ENCODE measurements around the gene CNOT1. TPM values are rescaled to one million over a fixed set of nuclear protein-coding genes. Genes with fewer than 3 reads are reported as not detected.

CNOT1 gene
- total RNA-seq, 1 experiment from 2014 or later = 299 TPM

DNA sequence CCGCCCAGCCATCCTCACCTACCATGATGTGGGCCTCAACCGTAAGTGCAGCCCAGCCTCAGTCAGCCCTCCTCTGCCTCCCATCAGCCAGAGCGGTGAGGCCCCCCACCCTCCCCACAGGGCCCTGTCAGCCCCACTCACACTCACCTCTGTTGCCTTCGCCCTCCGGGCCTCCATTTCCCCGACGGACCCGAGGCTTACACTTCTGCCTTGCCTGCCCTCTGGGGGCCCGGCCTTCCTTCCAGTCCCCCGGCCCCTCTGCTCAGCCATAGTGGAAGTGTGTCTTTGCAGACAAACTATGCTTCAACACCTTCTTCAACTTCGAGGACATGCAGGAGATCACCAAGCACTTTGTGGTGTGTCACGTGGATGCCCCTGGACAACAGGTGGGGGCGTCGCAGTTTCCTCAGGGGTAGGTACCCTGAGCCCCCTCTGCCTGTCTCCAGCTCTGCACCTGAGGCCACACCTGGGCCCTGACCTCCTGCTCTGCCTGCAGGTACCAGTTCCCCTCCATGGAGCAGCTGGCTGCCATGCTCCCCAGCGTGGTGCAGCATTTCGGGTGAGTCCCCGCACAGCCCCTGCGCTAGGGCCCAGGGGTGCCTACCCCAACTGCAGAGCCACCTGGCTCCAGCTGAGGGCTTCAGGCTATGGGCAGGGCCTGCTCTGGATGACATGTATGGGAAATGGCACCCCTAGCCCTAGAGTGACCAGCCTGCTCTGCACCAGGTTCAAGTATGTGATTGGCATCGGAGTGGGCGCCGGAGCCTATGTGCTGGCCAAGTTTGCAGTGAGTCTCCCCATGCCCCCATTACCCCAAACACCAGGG is 125.5 kb downstream of the CNOT1 start:
- Mint-ChIP-seq H3K27me3 (ENCODE audit: unreplicated experiment) (peaks cover 13% of the 10 kb centered on the region), H3K27ac (ENCODE audit: unreplicated experiment) (no peak overlapping the region), H3K36me3 (ENCODE audit: insufficient read depth, unreplicated experiment) (peaks cover 24% of the 10 kb centered on the region), H3K4me3 (ENCODE audit: low read depth, unreplicated experiment) (no peak overlapping the region), H3K4me1 (ENCODE audit: low read depth, unreplicated experiment) (peaks cover 20% of the 10 kb centered on the region), H3K9me3 (ENCODE audit: low read depth, unreplicated experiment) (no peaks in the 10 kb centered on the region)
- no peak for DNase-seq
- intact Hi-C loops (cut with micrococcal nuclease; ENCODE audit: unreplicated experiment) = no loop called here
- no TSS peak for BruUV-seq (replicated peaks)
- TF ChIP-seq, protein P1, sequence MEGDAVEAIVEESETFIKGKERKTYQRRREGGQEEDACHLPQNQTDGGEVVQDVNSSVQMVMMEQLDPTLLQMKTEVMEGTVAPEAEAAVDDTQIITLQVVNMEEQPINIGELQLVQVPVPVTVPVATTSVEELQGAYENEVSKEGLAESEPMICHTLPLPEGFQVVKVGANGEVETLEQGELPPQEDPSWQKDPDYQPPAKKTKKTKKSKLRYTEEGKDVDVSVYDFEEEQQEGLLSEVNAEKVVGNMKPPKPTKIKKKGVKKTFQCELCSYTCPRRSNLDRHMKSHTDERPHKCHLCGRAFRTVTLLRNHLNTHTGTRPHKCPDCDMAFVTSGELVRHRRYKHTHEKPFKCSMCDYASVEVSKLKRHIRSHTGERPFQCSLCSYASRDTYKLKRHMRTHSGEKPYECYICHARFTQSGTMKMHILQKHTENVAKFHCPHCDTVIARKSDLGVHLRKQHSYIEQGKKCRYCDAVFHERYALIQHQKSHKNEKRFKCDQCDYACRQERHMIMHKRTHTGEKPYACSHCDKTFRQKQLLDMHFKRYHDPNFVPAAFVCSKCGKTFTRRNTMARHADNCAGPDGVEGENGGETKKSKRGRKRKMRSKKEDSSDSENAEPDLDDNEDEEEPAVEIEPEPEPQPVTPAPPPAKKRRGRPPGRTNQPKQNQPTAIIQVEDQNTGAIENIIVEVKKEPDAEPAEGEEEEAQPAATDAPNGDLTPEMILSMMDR (IDR thresholded peaks at IDR 0.05; ENCODE audit: unreplicated experiment) = no peak
- CTCF ChIA-PET = no interaction called here

DNA sequence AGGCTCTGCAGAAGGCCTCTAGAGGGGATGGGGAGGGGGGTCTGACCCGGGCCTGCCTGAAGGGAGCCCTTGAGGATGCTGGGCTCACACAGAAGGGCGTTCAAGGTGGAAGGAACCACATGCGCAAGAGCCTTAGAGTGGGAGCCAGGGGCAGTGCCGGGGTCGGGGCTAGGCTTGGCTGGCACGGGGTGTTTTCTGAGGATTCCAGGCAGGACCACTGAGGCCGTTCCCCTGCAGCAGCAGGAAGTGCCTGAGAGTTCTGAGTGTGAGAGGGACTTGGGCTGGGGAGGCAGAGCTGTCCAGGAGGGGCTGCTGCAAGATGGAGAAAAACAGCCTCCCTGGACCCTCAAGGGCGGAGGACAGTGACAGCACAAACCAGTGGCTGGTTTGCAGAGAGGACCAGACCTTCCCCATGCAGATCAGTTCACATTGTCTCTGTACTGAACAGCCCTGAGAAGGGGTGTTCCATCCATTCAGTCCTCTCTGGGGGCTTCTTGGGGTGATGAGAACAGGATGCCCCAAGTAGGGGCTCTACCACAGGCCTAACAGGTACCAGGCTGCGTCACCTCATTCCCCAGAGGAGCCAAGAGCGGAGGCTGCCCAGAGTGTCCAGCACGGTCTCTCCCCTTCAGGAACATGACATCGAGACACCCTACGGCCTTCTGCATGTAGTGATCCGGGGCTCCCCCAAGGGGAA is 126.3 kb downstream of the CNOT1 start:
- peaks cover 20% of the 10 kb centered on the region for H3K4me1 Mint-ChIP-seq (ENCODE audit: low read depth, unreplicated experiment)
- H3K27ac Mint-ChIP-seq (ENCODE audit: unreplicated experiment) = peak overlapping the region; percentile 60
- intact Hi-C loops (cut with micrococcal nuclease; ENCODE audit: unreplicated experiment) = no loop called here
- TF ChIP-seq, protein P1 (IDR thresholded peaks at IDR 0.05; ENCODE audit: unreplicated experiment) = no peak
- DNase-seq = no peak
- CTCF ChIA-PET = no interaction called here
- peaks cover 24% of the 10 kb centered on the region for H3K36me3 Mint-ChIP-seq (ENCODE audit: insufficient read depth, unreplicated experiment)
- peaks cover 13% of the 10 kb centered on the region for H3K27me3 Mint-ChIP-seq (ENCODE audit: unreplicated experiment)
- H3K4me3 Mint-ChIP-seq (ENCODE audit: low read depth, unreplicated experiment) = no peak overlapping the region
- H3K9me3 Mint-ChIP-seq (ENCODE audit: low read depth, unreplicated experiment) = no peaks in the 10 kb centered on the region
- no TSS peak for BruUV-seq (replicated peaks)

DNA sequence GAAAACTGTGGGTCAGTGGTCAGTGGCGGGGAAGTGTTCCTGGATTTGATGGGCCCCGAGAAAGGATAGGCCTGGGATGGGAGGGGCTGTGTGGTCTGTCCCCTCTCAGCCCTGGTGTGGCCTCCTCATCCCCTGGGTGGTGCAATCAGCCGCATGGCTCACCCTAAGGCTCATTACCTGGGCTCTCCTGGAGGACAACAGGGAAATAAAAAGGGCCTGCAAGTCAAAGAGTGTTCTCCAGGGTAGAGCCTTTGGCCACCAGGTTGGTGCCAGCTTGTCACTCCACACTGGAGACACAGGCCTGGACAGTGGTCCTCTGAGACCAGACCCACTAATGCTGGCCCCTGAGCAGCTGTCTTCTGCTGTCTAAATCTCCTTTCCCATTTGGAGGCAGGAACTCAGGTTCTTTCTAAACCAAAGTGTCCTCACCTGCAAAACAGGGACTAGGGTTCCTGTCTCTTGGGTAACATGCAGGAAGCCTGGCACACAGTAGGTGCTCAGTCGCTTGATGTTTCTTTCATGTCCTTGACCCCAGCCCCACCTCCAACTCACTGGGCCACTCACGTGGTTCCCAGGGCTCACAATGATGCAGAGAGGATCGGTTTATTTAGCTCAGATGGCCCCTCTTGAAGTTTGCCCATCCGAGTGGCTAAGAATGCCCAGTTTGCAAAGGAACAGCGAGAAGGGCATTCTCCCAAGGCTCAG is 127.3 kb downstream of the CNOT1 start:
- Mint-ChIP-seq H3K9me3 (ENCODE audit: low read depth, unreplicated experiment) (no peaks in the 10 kb centered on the region), H3K4me3 (ENCODE audit: low read depth, unreplicated experiment) (no peak overlapping the region), H3K27ac (ENCODE audit: unreplicated experiment) (peak overlapping the region; percentile 60), H3K36me3 (ENCODE audit: insufficient read depth, unreplicated experiment) (peaks cover 24% of the 10 kb centered on the region), H3K4me1 (ENCODE audit: low read depth, unreplicated experiment) (peaks cover 20% of the 10 kb centered on the region), H3K27me3 (ENCODE audit: unreplicated experiment) (peaks cover 13% of the 10 kb centered on the region)
- CTCF ChIA-PET = interaction anchor here (0.5 kb wide), 1 partner anchor 167 kb away, joined by 3 read pairs; no protein-coding TSS in a partner anchor
- intact Hi-C loops (cut with micrococcal nuclease; ENCODE audit: unreplicated experiment) = no loop called here
- TF ChIP-seq, protein P1 (IDR thresholded peaks at IDR 0.05; ENCODE audit: unreplicated experiment) = no peak
- no peak for DNase-seq
- no TSS peak for BruUV-seq (replicated peaks)

DNA sequence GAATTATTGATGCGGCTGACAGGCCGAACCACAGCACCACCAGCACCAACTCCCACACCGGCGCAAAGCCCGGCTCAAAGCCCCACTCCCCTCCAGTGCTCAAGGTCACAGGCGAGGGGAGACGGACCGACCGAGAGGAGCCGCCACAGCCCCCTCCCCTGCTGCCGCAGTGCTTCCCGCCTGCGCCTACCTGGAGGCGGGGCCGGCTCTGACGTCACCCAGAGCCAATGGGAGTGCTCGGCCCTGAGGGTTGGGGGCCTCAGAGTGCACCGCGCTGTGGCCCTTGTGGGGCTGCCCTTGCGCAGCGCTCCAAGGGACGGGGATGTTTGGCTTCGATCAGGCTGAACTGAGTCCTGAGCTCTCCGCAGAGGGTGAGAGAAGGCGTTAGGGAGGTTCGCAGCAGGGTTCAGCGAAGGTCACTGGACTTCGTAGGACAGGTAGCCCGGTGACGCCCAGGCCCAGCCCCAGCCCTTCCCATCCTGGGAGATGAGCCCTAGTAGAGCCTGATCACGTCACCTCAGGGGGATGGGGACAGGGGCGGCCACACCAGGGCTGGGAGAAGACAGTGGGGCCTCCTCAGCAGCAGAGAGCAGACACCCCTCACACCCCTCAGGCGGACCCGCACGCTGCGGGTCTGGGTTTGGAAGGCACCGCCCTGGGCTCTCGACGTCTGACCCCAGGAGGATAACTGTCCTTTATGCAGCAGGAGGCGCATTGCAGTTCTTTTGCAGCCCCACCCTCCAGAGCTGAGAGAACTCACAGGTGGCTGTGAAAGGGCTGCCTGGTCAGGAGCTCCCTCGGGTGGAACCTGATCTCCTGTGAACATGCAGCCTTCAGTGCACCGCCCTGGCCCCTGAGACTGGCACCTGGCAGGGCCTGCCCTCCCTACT is 128.1 kb downstream of the CNOT1 start:
- peak; percentile 51 for DNase-seq
- H3K27me3 Mint-ChIP-seq (ENCODE audit: unreplicated experiment) = peaks cover 13% of the 10 kb centered on the region
- no peaks in the 10 kb centered on the region for H3K9me3 Mint-ChIP-seq (ENCODE audit: low read depth, unreplicated experiment)
- H3K27ac Mint-ChIP-seq (ENCODE audit: unreplicated experiment) = no peak overlapping the region
- TF ChIP-seq, protein P1 (IDR thresholded peaks at IDR 0.05; ENCODE audit: unreplicated experiment) = no peak
- CTCF ChIA-PET = no interaction called here
- intact Hi-C loops (cut with micrococcal nuclease; ENCODE audit: unreplicated experiment) = no loop called here
- peaks cover 20% of the 10 kb centered on the region for H3K4me1 Mint-ChIP-seq (ENCODE audit: low read depth, unreplicated experiment)
- peak overlapping the region; percentile 67 for H3K4me3 Mint-ChIP-seq (ENCODE audit: low read depth, unreplicated experiment)
- no TSS peak for BruUV-seq (replicated peaks)
- H3K36me3 Mint-ChIP-seq (ENCODE audit: insufficient read depth, unreplicated experiment) = peaks cover 24% of the 10 kb centered on the region

Measured in Calu3 (cell line).